Sigmoid colon (tissue), 4 donors: Measurements from ENCODE around the gene CAPN2.

Source experiments
- POLR2A ChIP-seq, 2 donors: fragments of 450-650 bp; IDR thresholded peaks; one replicate each; pipeline ENCODE4 v1.6.1; 2016; ENCODE audit warnings: antibody characterized with exemption in 2 of 2, mild to moderate bottlenecking in 2 of 2, moderate library complexity in 2 of 2
- POLR2AphosphoS5 ChIP-seq, 4 donors: sonication (generic); formaldehyde crosslinking; IDR thresholded peaks; one replicate each; pipeline ENCODE4 v1.6.1; 2017; ENCODE audit warnings: antibody characterized with exemption in 4 of 4
- TF ChIP-seq, protein P1 (sequence below), 4 experiments: fragments of 450-650 bp in 3 of 4; fragments of 200-600 bp in 1 of 4; IDR thresholded peaks; one replicate each; pipeline ENCODE4 v1.5.1; 2016 to 2019; ENCODE audit warnings: antibody characterized with exemption in 4 of 4, mild to moderate bottlenecking in 3 of 4, moderate library complexity in 2 of 4

DNA sequence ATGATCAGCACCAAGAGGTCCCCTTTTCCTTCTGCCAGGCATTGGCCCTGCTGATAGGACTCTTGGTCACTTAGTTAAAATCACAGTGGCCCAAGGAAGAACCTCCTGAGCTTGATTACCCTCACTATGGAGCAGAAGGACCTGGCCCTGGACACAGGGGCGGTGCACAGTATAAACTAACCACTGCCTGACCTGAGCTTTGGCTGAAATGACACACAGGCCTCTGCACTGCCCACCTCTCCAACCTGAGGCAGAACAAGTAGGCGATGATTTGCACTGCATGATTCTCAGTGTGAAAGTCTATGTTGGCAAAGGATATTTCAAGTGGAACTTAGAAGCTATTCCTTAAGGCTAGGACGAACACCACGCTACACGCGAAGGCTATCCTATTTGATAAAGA lies 48.5 kb downstream of the CAPN2 start:
- TF ChIP-seq, protein P1, sequence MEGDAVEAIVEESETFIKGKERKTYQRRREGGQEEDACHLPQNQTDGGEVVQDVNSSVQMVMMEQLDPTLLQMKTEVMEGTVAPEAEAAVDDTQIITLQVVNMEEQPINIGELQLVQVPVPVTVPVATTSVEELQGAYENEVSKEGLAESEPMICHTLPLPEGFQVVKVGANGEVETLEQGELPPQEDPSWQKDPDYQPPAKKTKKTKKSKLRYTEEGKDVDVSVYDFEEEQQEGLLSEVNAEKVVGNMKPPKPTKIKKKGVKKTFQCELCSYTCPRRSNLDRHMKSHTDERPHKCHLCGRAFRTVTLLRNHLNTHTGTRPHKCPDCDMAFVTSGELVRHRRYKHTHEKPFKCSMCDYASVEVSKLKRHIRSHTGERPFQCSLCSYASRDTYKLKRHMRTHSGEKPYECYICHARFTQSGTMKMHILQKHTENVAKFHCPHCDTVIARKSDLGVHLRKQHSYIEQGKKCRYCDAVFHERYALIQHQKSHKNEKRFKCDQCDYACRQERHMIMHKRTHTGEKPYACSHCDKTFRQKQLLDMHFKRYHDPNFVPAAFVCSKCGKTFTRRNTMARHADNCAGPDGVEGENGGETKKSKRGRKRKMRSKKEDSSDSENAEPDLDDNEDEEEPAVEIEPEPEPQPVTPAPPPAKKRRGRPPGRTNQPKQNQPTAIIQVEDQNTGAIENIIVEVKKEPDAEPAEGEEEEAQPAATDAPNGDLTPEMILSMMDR (IDR thresholded peaks at IDR 0.05): no peak
- TF ChIP-seq POLR2A (IDR thresholded peaks at IDR 0.05) (no peak), POLR2AphosphoS5 (IDR thresholded peaks at IDR 0.05) (no peak)
